ENCODE measurements around the gene TXNDC5.

- TF ChIP-seq ZNF513 (tag by site-specific recombination; IDR thresholded peaks at IDR 0.05) (no peak), ZNF449 (tag by site-specific recombination; IDR thresholded peaks at IDR 0.05) (no peak), ZNF274 (IDR thresholded peaks at IDR 0.05; ENCODE audit: low read length) (no peak), ZNF274 (tag by site-specific recombination; IDR thresholded peaks at IDR 0.05; ENCODE audit: borderline replicate concordance) (no peak)
Observed at GRCh38 chr6:7887278-7887991, 23.2 kb downstream of the TXNDC5 start.

Data from HEK293 (cell line).